ENCODE data around the gene BNC2.
"Not testable (repeated sequence)": the region's sequence is repeated elsewhere in the genome, so short reads cannot be mapped to it uniquely, and the experiment has no call there.

The BNC2 gene

DNA sequence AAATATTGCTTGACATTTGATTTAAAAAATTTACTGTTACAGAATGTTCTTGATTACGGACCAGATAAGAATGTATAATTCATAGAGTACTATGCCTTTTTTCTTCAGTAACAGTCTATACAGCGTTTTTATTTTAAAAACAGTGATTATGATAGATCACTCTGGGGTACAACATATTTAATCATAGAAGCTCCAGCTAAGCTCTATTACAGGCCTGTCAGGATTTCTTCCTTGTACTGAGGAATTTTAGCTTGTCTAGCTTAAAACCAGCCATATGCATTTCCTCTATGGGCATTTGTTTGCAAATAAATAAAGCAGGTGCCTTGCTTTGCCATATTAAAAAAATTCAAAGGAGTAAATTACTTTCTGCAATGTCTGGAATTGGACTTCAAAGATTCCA is 423.8 kb downstream of the BNC2 start:
- DNase-seq (ENCODE audit: low read depth): no peak

GRCh38 chr9:16445141-16445920 is 425.1 kb downstream of the BNC2 start:
- no peak for DNase-seq (ENCODE audit: low read depth)

- DNase-seq (ENCODE audit: low read depth): no peak
These were observed 427.8 kb downstream of the BNC2 start for GRCh38 chr9:16442622-16443021.

DNA sequence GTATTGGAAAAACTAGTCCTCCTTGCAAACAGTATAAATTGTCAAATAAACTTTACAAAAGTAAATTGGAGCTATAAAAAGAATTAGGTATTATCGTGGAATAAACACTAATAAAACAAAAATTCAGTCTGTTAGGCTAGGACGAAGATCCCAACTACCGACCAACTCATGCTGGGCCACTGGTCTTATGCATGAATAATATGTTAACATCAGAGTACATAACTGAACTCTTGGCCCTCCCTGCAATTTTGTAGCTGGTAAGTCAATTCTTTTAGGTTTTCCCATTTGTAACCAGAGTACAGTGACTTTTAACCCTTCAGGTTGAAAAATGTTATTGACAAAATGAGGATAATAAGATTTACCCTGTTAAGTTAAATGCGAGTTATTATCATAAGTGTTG is 428.7 kb downstream of the BNC2 start:
- no peak for DNase-seq (ENCODE audit: low read depth)

DNA sequence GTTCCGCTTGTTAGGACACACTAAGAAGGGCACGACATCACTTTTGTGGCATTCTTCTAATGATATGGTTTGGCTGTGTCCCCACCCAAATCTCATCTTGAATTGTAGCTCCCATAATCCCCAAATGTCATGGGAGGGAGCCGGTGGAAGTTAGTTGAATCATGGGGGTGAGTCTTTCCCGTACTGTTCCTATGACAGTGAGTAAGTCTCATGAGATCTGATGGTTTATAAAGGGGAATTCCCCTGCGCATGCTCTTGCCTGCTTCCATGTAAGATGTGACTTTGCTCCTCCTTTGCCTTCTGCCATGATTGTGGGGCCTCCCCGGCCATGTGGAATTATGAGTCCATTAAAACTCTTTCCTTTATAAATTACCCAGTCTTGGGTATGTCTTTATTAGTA is 431.6 kb downstream of the BNC2 start:
- not testable (repeated sequence) for DNase-seq (ENCODE audit: low read depth)

- no peak for DNase-seq (ENCODE audit: low read depth)
These were observed 433.9 kb downstream of the BNC2 start for GRCh38 chr9:16436545-16436944.

- no peak for DNase-seq (ENCODE audit: low read depth)
These were observed 435.9 kb downstream of the BNC2 start for GRCh38 chr9:16434526-16434925.

DNA sequence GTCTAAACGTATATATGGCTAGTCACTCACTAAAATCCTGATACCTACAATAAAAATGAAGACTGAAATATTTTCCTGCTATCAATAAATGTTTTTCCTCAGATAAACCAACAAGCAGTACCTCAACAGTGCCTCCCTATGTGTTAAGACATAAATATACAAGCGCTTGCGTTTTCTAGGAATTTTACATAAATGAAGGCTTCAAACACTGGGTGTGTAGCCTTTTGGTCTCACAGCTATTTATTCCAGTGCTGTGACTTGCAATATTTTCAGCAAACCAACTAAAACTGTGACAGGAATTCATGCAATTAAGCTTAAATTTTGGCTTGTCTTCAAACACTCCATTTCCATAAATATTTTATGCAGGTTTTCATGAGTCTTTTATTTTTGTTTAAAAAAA is 437.0 kb downstream of the BNC2 start:
- no peak for DNase-seq (ENCODE audit: low read depth)

GRCh38 chr9:16431666-16432392 is 438.6 kb downstream of the BNC2 start:
- no peak for DNase-seq (ENCODE audit: low read depth)

GRCh38 chr9:16429671-16430070 is 440.8 kb downstream of the BNC2 start:
- no peak for DNase-seq (ENCODE audit: low read depth)

DNA sequence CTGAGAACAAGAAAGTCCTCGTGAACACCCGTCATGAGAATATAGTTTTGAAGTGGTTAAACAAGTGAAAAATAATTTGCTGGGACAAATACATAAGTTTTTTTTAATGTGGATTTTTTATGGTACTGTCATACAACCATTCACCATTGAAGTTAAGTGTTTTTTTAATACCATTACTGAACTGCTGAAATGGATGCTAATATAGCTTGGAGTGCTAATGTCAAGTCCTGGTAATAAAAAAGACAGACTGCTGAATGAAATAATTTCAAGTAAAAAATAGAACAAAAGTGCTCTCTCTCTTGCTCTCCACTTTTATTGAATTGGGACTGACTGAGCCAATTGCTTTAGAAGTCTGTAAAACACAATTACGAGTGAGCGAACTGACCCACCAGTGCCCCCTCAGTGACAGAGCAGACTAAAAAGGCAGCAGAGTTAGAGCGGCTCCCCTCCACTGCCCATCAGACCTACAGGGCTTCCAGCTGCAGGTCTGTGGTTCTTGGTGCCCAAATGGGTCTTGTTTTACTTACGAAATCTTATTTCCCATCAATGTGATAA is 442.5 kb downstream of the BNC2 start:
- DNase-seq (ENCODE audit: low read depth): no peak

GRCh38 chr9:16426716-16427115 is 443.8 kb downstream of the BNC2 start:
- no peak for DNase-seq (ENCODE audit: low read depth)

DNA sequence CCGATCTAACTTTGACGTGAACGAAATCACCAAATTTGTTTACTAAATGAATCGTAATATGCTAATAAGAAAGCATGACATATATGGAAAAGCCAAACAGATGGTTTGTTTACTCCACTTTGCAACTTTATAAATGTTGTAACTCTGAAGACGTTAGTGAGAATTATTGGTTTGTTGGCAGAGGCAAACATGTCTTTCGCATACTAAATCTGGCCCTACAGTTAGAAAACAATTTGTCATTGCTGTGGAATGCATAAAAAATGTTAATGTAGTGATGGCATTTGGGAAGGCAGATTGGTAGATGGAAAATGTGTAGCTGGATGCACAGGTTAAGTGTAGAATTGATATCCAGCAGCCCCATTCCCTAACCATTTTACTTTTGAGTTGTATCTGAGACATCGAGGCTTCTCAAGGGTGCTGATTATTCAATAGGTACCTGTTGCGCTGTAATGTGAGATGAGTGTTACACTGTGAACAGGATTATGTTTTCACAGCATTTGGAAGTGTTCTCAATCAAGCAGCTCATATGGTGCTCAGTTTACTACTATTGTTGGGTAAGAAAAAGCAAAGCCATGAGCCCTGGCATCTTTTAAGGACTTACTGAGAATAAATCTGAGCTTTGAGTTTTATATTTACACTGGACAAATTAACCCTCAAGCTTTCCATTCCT is 444.8 kb downstream of the BNC2 start:
- no peak for DNase-seq (ENCODE audit: low read depth)

DNA sequence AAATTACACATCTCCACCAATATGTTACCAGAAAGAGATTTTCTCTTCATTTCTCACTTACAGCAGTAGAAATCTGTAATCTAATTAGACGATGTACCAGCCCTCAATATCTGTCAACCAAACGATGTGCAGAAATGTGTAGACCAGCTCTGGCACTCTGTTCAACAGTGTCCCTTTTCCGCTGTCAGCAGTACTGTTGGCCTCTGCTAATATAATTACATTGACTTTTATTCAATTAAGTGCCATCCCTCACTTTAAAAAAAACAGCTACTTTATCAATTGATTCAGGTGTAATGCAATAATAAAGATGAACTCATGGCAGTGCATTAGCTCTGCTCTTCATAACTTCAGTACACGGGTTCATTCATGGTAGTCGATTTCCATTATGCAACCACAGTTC is 448.4 kb downstream of the BNC2 start:
- no peak for DNase-seq (ENCODE audit: low read depth)

- no peak for DNase-seq (ENCODE audit: low read depth)
These were observed 448.9 kb downstream of the BNC2 start for GRCh38 chr9:16421532-16421931.

DNA sequence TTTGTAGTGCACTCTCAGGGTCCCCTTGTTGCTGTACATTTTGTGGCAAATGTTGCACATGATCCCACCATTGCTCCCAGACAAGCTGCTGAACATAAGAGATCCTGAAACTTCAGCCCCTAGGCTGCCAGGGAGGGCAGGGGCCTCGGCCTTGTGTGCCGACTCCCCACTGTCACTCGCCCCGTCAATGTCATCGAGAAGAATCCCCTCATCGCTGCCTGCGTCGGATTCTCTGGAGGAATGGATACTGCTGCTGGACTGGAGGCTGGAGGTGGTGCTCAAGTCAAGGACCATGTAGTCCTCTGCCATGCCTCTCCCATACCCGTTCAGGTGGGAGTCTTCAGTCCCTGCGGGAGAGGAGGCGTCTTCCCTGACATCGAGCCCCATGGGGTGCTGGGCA is 451.3 kb downstream of the BNC2 start:
- DNase-seq (ENCODE audit: low read depth): no peak

GRCh38 chr9:16418721-16419120 is 451.7 kb downstream of the BNC2 start:
- no peak for DNase-seq (ENCODE audit: low read depth)

DNA sequence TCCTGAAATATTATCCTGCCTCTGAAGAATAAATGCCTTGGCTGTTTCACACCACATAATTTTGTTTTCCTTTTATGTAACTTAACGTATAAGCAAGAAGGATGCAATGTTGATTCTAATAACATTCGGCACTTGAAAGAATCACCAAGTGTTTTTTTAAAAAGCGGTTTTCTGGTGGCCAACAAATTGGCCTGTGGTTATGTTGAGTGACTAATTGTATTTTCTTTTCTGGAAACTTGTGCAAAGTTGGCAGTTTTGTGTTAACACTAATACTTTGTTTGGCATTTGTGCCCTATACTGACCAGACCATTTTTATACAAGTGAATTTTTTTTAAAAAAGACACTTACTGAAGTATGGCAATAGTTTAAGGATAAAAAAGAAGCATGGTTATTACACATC is 452.7 kb downstream of the BNC2 start:
- DNase-seq (ENCODE audit: low read depth): no peak

GRCh38 chr9:16417161-16417560 is 453.3 kb downstream of the BNC2 start:
- no peak for DNase-seq (ENCODE audit: low read depth)

DNA sequence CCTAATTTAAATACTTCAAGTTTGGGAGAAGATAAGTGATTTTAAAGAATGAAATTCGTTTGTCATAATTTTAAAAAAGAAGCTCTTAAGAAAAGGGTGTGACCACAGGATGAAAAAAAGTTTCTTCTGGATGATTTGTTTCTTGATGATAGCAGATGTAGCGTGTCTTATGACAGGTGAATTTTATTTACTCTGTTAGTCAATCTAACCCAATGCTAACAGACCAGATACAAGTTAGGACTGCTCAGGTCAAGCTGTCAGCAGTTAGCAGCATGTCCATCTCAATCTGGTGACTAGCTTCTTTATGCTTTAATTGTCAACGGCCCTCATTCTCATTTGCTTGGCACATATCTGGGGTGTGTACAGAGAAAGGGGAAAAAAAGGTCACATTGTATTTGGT is 456.0 kb downstream of the BNC2 start:
- no peak for DNase-seq (ENCODE audit: low read depth)

DNA sequence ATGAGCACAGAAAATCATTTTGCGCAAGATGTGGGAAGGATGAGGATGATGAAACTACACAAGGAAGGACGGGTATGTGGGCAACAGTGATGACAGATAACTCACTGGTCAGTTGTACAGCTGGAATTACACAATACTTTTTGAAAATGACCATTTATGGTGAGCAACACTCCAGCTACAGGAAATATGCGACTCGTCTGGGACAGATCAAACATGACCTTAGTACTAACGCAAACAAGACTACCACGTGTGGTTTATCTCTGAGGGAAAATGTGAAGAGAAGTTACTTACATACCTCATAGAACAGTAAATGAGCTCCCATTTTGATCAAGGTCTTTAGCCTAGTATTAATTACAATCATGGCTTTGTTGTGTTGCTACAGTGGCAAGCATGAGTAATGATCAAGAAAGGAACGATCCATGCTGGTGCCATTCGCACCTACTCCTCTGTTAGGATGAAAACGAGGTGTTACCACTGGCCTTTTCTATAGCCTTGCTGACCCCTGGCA is 456.9 kb downstream of the BNC2 start:
- DNase-seq (ENCODE audit: low read depth): no peak

DNA sequence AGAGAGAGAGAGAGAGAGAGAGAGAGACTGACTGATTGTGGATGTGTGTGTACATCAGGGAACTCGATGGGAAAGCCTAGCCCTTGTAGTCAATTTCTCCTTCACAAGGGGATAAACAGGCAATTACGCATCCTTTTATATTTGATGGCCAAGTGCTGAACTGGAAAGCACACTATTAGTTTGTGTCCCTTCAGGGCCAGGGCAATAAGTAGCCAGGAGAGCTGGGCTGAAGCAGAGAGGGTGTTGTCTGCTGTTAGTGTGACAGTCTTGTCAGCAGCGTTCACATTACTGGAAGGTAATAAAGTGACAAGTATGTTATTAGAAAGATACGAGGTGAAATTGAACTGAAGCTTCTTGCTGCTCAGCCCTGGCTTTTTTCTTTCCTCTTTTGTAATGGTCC is 457.7 kb downstream of the BNC2 start:
- DNase-seq (ENCODE audit: low read depth): no peak

- no peak for DNase-seq (ENCODE audit: low read depth)
These were observed 459.2 kb downstream of the BNC2 start for GRCh38 chr9:16411311-16411710.
